Testis (tissue), 3 donors: ENCODE data around the gene PRKAG2. TPM values are rescaled to one million over a fixed set of nuclear protein-coding genes. Genes with fewer than 3 reads are reported as not detected.

Experiments used
- DNase-seq: peaks from one replicate; pipeline ENCODE4 v3.0.0-alpha.2; 2019
- H3K27ac ChIP-seq, 2 donors: fragments of 200-600 bp; sonication (generic); one replicate each; pipeline ENCODE4 v1.5.1; 2019
- H3K27me3 ChIP-seq: fragments of 200-600 bp; sonication (generic); one replicate; pipeline ENCODE4 v1.5.1; 2019
- H3K36me3 ChIP-seq: fragments of 200-600 bp; sonication (generic); one replicate; pipeline ENCODE4 v1.5.1; 2017; ENCODE audit warnings: low read depth; ENCODE audit errors: missing control alignments
- H3K4me1 ChIP-seq: fragments of 200-600 bp; sonication (generic); one replicate; pipeline ENCODE4 v1.5.1; 2019
- H3K4me3 ChIP-seq, 2 donors: fragments of 200-600 bp; sonication (generic); one replicate each; pipeline ENCODE4 v1.5.1; 2017 to 2019
- H3K9me3 ChIP-seq: fragments of 200-600 bp; sonication (generic); one replicate; pipeline ENCODE4 v1.5.1; 2017
- CTCF ChIP-seq, 3 experiments: fragments of 450-650 bp in 2 of 3; fragments of 200-600 bp in 1 of 3; sonication (generic) in 1 of 3; IDR thresholded peaks; one replicate each; pipeline ENCODE4 v1.5.1; 2016 to 2019; ENCODE audit warnings: antibody characterized with exemption in 3 of 3, mild to moderate bottlenecking in 2 of 3, moderate library complexity in 1 of 3
- POLR2A ChIP-seq: fragments of 450-650 bp; IDR thresholded peaks from one replicate; pipeline ENCODE4 v1.6.1; 2017; ENCODE audit warnings: antibody characterized with exemption, mild to moderate bottlenecking, moderate library complexity
- WGBS, 2 donors: methylation state at CpG; one replicate each; pipeline ENCODE4 v1.1.5; 2018; 5-methylcytosine and 5-hydroxymethylcytosine counted together
- intact Hi-C: fragments of 100-400 bp; cut with DNase I; formaldehyde crosslinking; loops from one replicate; pipeline ENCODE4 v1.15.1; 2023; ENCODE audit warnings: low total_unique reads
- polyA plus RNA-seq: library from polyadenylated mRNA; stranded (reverse); fragments of 350-450 nt; fragmentation: Illumina TruSeq; extraction: RNeasy Lipid Tissue Mini Kit (QIAGEN cat#74804); gene quantifications from one replicate; pipeline ENCODE4 v1.2.3, GENCODE V29; 2014; ENCODE audit warnings: low read depth, low replicate concordance; ENCODE audit not compliant: insufficient read depth
- total RNA-seq, 2 donors: library from RNA; depleted of rRNA; stranded (reverse); fragments of >200 nt; gene quantifications; one replicate each; pipeline ENCODE4 v1.2.3, GENCODE V29; 2016

Gene PRKAG2
- total and polyA plus RNA-seq, 3 donors from 2014 or later, result 27.9 to 28.7 (median 28.6) TPM

- Histone ChIP-seq H3K4me3 (no peak overlapping the region), H3K4me1 (no peaks in the 10 kb centered on the region), H3K36me3 (no peaks in the 10 kb centered on the region), H3K27me3 (no peaks in the 10 kb centered on the region), H3K27ac (no peak overlapping the region), H3K9me3 (no peaks in the 10 kb centered on the region)
- DNase-seq, result no peak
- no peak for TF ChIP-seq CTCF (IDR thresholded peaks at IDR 0.05)
- TF ChIP-seq POLR2A, result no peak
- intact Hi-C loops, result no loop called here
- WGBS, 2 donors, result 25 to 36% methylated on average over 15 to 16 of the region's 16 CpGs
These were observed 20.3 kb upstream of the PRKAG2 start for GRCh38 chr7:151897161-151897731.

GRCh38 chr7:151896486-151896885, 19.6 kb upstream of the PRKAG2 start:
- H3K36me3 ChIP-seq, result no peaks in the 10 kb centered on the region
- intact Hi-C loops, result no loop called here
- WGBS, 2 donors, result 83 to 85% methylated on average over 7 of the region's 7 CpGs
- DNase-seq, result no peak
- no peak overlapping the region for H3K4me3 ChIP-seq
- H3K4me1 ChIP-seq, result no peaks in the 10 kb centered on the region
- H3K9me3 ChIP-seq, result no peaks in the 10 kb centered on the region
- H3K27me3 ChIP-seq, result no peaks in the 10 kb centered on the region
- no peak overlapping the region for H3K27ac ChIP-seq
- TF ChIP-seq CTCF (IDR thresholded peaks at IDR 0.05) (no peak), POLR2A (no peak)

- TF ChIP-seq CTCF (IDR thresholded peaks at IDR 0.05) (no peak), POLR2A (no peak)
- H3K36me3 ChIP-seq, result no peaks in the 10 kb centered on the region
- H3K9me3 ChIP-seq, result no peaks in the 10 kb centered on the region
- no peaks in the 10 kb centered on the region for H3K4me1 ChIP-seq
- intact Hi-C loops, result no loop called here
- WGBS, 2 donors, result 63 to 96% methylated on average over 1 to 4 of the region's 4 CpGs
- DNase-seq, result no peak
- no peaks in the 10 kb centered on the region for H3K27me3 ChIP-seq
- H3K4me3 ChIP-seq, result no peak overlapping the region
- no peak overlapping the region for H3K27ac ChIP-seq
These were observed 19.2 kb upstream of the PRKAG2 start for GRCh38 chr7:151896086-151896485.

- intact Hi-C loops, result no loop called here
- Histone ChIP-seq H3K27me3 (no peaks in the 10 kb centered on the region), H3K4me3 (no peak overlapping the region), H3K4me1 (no peaks in the 10 kb centered on the region), H3K27ac (no peak overlapping the region), H3K36me3 (no peaks in the 10 kb centered on the region), H3K9me3 (no peaks in the 10 kb centered on the region)
- TF ChIP-seq POLR2A (no peak), CTCF (IDR thresholded peaks at IDR 0.05) (no peak)
- 81 to 85% methylated on average over 9 to 10 of the region's 10 CpGs for WGBS, 2 donors
- no peak for DNase-seq
These were observed 18.7 kb upstream of the PRKAG2 start for GRCh38 chr7:151895631-151896031.

- TF ChIP-seq POLR2A (no peak), CTCF (IDR thresholded peaks at IDR 0.05) (no peak)
- Histone ChIP-seq H3K27me3 (no peaks in the 10 kb centered on the region), H3K9me3 (no peaks in the 10 kb centered on the region), H3K4me1 (no peaks in the 10 kb centered on the region), H3K36me3 (no peaks in the 10 kb centered on the region), H3K27ac (no peak overlapping the region), H3K4me3 (no peak overlapping the region)
- DNase-seq, result no peak
- WGBS, 2 donors, result 89% methylated on average over 21 of the region's 21 CpGs
- intact Hi-C loops, result no loop called here
These were observed 18.2 kb upstream of the PRKAG2 start for GRCh38 chr7:151895008-151895630.
